ENCODE data around the gene NKX2-1.

NKX2-1 gene

GRCh38 chr14:36517242-36518030 is 2.6 kb downstream of the NKX2-1 start:
- DNase-seq: no peak

GRCh38 chr14:36516719-36517241 is 3.3 kb downstream of the NKX2-1 start:
- DNase-seq: no peak

DNA sequence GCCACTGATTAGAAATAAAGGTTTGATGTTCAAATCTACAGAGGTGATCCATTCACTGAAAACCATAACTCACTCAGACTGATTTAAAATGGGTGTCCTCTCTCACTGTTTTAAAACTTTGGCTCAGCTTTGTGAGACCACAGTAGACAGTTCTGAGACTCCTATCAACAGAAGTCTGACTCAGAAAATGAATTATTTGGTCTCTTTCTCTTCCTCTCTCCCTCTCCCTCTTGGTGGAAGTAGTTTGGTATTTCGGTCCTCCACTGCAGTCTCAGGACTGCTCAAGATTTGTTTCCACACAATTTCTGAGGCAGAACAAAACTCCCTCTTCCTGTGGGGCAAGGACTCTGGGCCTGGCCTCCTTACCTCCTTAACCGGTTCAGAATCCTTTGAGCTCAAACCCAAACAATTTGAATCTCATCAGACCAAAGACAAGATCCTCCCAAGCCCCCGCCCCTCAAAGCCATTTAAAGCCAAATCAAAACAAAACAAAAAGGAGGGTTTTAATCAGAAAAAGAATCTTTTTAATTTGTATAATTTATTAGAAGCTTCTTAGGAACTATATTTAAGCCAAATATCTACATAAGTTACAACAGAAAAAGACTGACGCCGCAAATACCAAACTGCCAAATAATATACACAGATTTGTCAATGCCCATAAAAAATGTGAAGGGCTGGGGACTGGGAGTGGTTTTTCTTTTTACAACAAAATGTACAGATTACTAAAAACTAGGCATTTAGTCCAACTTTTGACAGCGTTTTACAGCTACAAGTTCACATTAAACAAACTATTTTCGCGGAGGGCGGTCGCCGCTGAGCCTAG is 3.9 kb downstream of the NKX2-1 start:
- DNase-seq: no peak

GRCh38 chr14:36515105-36515593 is 4.9 kb downstream of the NKX2-1 start:
- DNase-seq: no peak

DNA sequence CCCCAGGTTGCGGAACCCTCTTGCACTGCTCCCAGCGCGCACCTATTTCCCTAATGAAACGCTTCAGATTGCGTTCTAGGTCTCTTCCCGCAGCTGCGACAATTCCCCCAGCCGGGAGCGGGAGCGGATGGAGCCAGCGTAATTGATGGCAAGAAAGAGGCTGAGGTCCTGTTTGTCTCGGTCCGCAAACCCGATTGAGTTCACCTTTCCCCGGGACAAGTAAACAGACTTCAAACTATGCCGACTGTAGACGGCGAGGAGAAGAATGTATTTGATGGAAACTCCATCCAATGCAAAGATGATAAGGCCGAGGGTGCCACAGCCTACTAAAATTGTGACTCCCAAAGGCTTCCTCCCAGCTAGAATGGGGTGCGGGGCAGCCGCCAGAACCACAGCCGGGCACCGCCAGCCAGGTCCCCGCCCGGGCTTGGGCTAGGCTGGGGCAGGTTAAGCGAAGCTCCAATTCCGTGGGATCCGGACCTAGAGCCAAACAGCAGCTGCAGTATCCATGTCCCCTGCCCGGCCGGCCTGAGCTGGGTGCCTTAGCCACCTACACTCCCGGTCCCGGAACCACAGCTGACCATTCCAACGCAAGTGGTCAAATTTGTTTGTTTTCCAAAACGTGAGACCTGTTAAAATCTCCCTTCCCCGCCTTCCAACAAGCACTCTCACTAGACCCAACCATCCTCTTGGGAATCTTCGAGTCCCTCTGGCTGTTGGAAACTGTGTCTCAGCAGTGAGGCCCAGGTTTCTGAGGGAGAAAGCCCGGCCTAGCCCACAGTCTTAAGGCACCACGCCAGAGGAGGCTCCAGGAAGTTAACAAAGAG is 5.5 kb downstream of the NKX2-1 start:
- DNase-seq: no peak

DNA sequence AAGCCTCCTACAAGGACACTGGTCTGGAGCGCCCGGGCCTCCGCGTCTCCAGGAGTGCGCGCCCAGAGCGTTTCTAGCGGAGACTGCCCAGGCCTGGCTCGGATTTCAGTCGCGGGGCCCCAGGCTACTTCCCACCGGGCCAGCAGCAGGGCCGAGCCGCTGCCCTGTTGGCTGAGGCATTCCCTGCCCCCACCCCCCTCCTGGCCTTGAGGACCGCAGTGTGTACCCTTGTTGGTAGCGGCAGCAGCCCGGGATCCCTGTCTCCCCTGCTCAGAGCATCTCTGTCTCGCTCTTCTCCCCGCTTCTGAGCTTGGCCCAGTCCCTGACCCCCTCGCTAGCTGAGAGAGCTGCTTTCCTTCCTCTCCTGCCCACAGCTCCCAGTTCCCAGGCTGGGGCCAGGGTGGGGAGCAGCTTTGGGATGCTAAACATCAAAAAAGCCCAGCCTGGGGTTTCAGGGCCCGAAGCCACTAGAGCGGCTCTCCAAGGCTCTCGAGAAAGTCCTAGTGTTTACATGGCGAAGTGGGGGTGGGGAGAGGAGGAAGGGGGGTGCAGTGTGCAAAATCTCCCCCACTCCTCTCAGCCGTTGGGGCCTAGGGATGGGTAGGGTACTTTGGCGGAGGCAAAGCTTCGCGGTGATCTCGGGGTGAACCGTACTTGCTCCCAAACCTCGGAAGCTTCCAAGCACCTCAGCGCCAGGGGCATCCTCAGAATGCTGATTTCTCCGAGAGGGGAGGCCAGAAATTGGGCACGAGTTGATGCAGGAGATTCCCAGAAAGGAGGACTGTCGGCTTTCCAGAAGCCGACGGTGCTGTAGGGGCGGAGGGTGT is 6.4 kb downstream of the NKX2-1 start:
- DNase-seq: no peak

- DNase-seq: no peak
These were observed 7.0 kb downstream of the NKX2-1 start for GRCh38 chr14:36513012-36513420.

GRCh38 chr14:36512585-36513003 is 7.4 kb downstream of the NKX2-1 start:
- DNase-seq: no peak

DNA sequence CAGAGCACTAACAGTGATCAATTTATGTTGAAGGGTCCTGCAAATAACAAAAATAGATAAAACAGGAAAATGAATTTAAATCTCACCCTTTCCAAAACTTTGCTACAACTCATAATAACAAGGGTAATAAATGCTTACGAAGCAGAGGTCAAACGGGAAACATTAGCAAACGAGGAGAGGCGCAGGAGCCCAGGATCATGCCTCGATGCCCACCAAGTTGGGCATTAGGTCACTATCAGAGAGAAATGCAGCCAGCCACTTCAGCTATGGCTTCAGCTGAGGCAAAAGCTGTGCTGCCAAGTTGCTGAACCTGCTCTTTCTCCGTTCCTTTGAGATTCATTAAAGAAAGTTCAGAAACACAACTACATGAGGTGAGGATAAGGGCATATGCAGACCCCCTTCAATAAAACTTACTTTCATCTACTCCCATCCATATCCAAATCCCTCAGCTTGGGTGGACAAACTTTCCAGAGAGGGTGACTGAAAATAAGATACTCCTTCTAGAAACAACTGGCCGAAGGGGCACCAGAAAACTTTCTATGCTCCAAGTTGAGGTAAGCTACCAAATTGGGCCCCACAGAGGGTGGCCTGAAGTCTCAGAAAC is 7.9 kb downstream of the NKX2-1 start:
- DNase-seq: no peak

DNA sequence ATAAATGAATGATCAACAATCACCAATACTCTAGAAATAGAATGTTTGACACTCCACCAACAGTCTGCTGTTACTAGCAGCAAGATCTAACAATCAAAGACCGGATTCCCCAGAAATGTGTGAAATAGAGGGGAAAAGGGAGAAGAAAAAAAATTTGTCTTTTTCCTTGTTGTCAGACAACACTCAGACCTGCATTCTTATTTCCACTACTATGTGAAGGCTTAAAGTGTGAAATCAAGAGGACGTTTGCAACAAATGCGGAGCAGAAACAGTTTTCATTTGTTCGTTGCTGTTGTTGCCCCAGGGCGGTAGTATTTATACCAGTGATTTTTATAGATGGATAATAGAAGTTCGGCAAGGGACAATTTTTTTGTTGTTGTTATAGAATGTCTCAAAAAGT is 9.2 kb downstream of the NKX2-1 start:
- DNase-seq: no peak

DNA sequence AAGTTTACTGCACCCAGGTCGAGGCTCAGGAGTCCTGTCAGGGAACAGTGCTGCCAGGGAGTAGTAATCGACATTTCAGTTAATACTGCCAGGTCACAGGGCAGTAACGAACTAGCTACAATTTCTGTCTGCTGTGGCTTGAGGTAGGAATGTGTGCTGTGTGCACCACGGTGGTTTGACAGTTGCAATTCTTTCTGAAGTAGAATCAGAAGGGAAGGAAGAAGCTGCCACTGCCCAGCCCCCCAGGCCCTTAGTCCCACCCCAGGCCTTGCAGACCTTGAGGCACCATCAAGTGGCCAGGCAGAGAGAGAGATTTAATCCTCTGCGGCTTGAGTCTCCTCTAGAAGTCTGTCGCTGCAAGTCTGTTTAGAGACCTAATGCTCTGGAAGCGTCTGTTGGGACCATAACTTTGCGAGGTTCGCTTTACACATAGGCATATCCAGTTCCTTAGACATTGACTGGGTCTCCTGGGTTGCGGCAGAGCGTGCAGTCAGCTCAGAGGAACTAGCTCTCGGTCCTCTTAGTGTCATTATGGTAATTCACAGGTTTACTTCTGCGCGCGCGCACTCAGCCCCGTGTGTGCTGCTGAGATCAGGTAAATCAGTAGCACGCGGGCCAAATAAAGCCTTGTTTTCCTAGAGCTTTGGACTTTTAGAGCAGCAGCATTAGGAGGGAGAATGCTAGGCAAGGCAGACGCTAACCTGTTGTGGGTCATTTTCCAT is 9.8 kb downstream of the NKX2-1 start:
- no peak for DNase-seq

GRCh38 chr14:36509069-36509917 is 10.7 kb downstream of the NKX2-1 start:
- no peak for DNase-seq

- DNase-seq: no peak
These were observed 11.5 kb downstream of the NKX2-1 start for GRCh38 chr14:36508418-36509068.

- no peak for DNase-seq
These were observed 12.1 kb downstream of the NKX2-1 start for GRCh38 chr14:36507847-36508417.

- DNase-seq: no peak
These were observed 13.1 kb downstream of the NKX2-1 start for GRCh38 chr14:36506732-36507614.

GRCh38 chr14:36505892-36506731 is 13.9 kb downstream of the NKX2-1 start:
- no peak for DNase-seq
